Measurements from ENCODE around the gene LRRN1.
"Not testable (repeated sequence)": the region's sequence is repeated elsewhere in the genome, so short reads cannot be mapped to it uniquely, and the experiment has no call there.

Gene LRRN1

GRCh38 chr3:3815206-3815605 is 16.0 kb downstream of the LRRN1 start:
- DNase-seq: no peak

GRCh38 chr3:3816034-3816433 is 16.8 kb downstream of the LRRN1 start:
- no peak for DNase-seq

GRCh38 chr3:3817865-3818264 is 18.6 kb downstream of the LRRN1 start:
- no peak for DNase-seq

GRCh38 chr3:3821777-3822176 is 22.5 kb downstream of the LRRN1 start:
- no peak for DNase-seq

GRCh38 chr3:3825035-3825434 is 25.8 kb downstream of the LRRN1 start:
- DNase-seq: no peak

GRCh38 chr3:3826521-3826920 is 27.3 kb downstream of the LRRN1 start:
- DNase-seq: no peak

GRCh38 chr3:3827111-3827510 is 27.9 kb downstream of the LRRN1 start:
- no peak for DNase-seq

- DNase-seq: not testable (repeated sequence)
Observed at GRCh38 chr3:3828417-3828816, 29.2 kb downstream of the LRRN1 start.

- DNase-seq: no peak
Observed at GRCh38 chr3:3836845-3837244, 37.6 kb downstream of the LRRN1 start.

- no peak for DNase-seq
Observed at GRCh38 chr3:3842356-3842755, 43.1 kb downstream of the LRRN1 start.

- no peak for DNase-seq
Observed at GRCh38 chr3:3847994-3848922, 49.0 kb downstream of the LRRN1 start.

- no peak for DNase-seq
Observed at GRCh38 chr3:3848923-3849275, 49.7 kb downstream of the LRRN1 start.

GRCh38 chr3:3851621-3852323 is 52.5 kb downstream of the LRRN1 start:
- DNase-seq: no peak

- DNase-seq: no peak
Observed at GRCh38 chr3:3853544-3853943, 54.3 kb downstream of the LRRN1 start.

GRCh38 chr3:3855056-3855455 is 55.8 kb downstream of the LRRN1 start:
- no peak for DNase-seq

- DNase-seq: no peak
Observed at GRCh38 chr3:3860235-3860634, 61.0 kb downstream of the LRRN1 start.

GRCh38 chr3:3862534-3862933 is 63.3 kb downstream of the LRRN1 start:
- DNase-seq: no peak

GRCh38 chr3:3875491-3875890 is 76.3 kb downstream of the LRRN1 start:
- no peak for DNase-seq

- DNase-seq: no peak
Observed at GRCh38 chr3:3881050-3881449, 81.8 kb downstream of the LRRN1 start.

- not testable (repeated sequence) for DNase-seq
Observed at GRCh38 chr3:3887311-3887710, 88.1 kb downstream of the LRRN1 start.

- DNase-seq: no peak
Observed at GRCh38 chr3:3893590-3893989, 94.4 kb downstream of the LRRN1 start.
